Transverse colon (tissue), 4 donors: ENCODE results near the gene KIAA1549.

ENCODE experiments used
- CTCF ChIP-seq, 5 experiments: fragments of 200-600 bp in 3 of 5; fragments of 450-650 bp in 2 of 5; sonication (generic) in 3 of 5; IDR thresholded peaks; 1 replicate in 2 of 5; 2 replicates in 3 of 5; pipeline ENCODE4 v1.5.1; 2016 to 2017; ENCODE audit warnings: antibody characterized with exemption in 5 of 5, inconsistent platforms in 3 of 5, mild to moderate bottlenecking in 2 of 5, moderate library complexity in 1 of 5
- EP300 ChIP-seq: sonication (generic); formaldehyde crosslinking; IDR thresholded peaks from one replicate; pipeline ENCODE4 v1.6.1; 2017; ENCODE audit warnings: antibody characterized with exemption, low read depth
- POLR2A ChIP-seq: fragments of 450-650 bp; IDR thresholded peaks from one replicate; pipeline ENCODE4 v1.6.1; 2016; ENCODE audit warnings: antibody characterized with exemption, mild to moderate bottlenecking, moderate library complexity
- POLR2AphosphoS5 ChIP-seq, 3 donors: sonication (generic); formaldehyde crosslinking; IDR thresholded peaks; one replicate each; pipeline ENCODE4 v1.6.1; 2016; ENCODE audit warnings: antibody characterized with exemption in 3 of 3

DNA sequence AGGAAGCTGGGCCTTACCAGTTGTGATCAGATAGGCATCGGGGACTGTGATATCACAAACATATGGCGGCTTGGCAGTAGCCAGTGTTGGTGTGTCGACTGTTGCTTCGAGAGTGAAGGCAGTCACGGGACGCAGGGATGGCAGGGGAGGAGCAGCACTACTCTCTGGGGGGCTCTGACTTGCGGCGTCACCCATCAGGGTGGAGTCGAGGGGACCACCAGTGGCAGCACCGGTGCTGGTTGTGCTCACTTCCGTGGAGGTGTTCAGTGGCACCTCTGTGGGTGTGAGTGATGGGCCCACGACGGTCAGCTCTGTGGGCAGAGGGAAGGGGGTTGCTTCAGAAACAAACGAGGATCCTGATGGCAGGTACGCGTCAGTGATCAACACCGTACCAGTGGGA lies 64.5 kb downstream of the KIAA1549 start:
- TF ChIP-seq CTCF (IDR thresholded peaks at IDR 0.05): no peak
- no peak for TF ChIP-seq POLR2AphosphoS5 (IDR thresholded peaks at IDR 0.05)
- no peak for TF ChIP-seq POLR2A
- no peak for TF ChIP-seq EP300
